C4-2B (cell line): Measurements from ENCODE around the gene TNC.

Experiments
- H3K27ac ChIP-seq: fragments of 450-650 bp; 2 replicates; pipeline ENCODE4 v1.5.1; 2017
- ZFX ChIP-seq: fragments of 450-650 bp; IDR thresholded peaks from 2 replicates; pipeline ENCODE4 v1.6.1; 2017
- TF ChIP-seq, protein P1 (sequence below): fragments of 450-650 bp; conservative IDR thresholded peaks from 2 replicates; pipeline ENCODE4 v1.5.1; 2017; ENCODE audit warnings: mild to moderate bottlenecking

The TNC gene

DNA sequence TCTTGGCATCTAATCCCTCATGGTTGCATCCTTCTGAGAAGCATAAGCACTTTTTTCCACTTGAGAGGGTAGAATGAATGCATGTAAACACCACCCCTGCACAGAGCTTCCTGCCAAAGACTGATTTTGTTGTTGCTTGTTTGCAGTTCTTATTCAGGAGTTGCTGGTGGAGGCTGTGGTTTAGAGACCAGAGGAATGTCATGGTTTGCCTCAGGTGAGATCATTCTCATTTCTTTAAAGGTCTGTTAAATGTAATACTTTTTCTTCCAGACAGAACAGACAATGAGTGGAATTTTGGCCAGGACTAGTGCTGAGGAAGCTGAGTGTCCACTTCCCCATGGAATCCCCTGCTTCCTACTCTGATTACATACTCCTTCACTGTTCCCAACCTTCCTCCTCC lies 3.2 kb upstream of the TNC start:
- TF ChIP-seq, protein P1, sequence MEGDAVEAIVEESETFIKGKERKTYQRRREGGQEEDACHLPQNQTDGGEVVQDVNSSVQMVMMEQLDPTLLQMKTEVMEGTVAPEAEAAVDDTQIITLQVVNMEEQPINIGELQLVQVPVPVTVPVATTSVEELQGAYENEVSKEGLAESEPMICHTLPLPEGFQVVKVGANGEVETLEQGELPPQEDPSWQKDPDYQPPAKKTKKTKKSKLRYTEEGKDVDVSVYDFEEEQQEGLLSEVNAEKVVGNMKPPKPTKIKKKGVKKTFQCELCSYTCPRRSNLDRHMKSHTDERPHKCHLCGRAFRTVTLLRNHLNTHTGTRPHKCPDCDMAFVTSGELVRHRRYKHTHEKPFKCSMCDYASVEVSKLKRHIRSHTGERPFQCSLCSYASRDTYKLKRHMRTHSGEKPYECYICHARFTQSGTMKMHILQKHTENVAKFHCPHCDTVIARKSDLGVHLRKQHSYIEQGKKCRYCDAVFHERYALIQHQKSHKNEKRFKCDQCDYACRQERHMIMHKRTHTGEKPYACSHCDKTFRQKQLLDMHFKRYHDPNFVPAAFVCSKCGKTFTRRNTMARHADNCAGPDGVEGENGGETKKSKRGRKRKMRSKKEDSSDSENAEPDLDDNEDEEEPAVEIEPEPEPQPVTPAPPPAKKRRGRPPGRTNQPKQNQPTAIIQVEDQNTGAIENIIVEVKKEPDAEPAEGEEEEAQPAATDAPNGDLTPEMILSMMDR, result no peak
- no peak for TF ChIP-seq ZFX
- H3K27ac ChIP-seq, result no peak overlapping the region

DNA sequence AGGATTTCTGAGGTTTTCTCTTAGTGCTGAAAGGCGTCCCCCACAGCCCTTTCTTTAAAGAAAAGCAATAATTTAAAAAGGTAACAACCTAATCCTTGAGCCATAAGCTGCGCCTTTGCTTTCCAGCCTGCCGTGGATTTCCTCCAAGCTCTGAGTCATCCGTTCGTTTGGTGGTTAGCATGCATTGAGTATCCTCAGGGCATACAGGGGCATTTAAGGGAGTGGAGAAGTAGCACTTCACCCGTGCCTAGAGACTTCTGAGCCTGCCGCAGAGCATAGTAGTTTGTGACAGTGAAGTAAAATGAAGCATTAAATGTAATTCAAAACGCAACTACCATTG lies 892 bp upstream of the TNC start:
- no peak overlapping the region for H3K27ac ChIP-seq
- no peak for TF ChIP-seq ZFX
- TF ChIP-seq, protein P1, result no peak

- no peak for TF ChIP-seq ZFX
- TF ChIP-seq, protein P1, result no peak
- no peak overlapping the region for H3K27ac ChIP-seq
Measured at GRCh38 chr9:115116421-115117284, 1.3 kb downstream of the TNC start.

DNA sequence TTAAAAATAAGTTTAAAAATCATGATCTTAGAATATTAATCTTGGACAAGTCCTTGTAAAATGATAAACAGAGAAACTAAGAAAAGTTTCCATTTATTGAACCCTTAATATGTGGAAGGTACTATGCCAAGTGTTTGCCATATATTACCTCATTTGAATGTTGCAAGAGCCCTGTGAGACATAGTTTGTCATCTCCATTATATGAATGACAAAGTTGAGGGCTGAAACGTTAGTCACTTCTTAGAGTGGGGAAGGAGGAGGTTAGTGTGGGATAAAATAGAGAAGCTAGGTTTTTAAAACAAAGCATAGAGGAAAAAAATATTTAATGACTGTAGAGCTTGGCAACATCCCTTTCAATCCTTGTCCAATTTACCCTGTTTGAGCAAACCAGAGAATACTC lies 2.0 kb downstream of the TNC start:
- no peak overlapping the region for H3K27ac ChIP-seq
- TF ChIP-seq ZFX, result no peak
- TF ChIP-seq, protein P1, result no peak

DNA sequence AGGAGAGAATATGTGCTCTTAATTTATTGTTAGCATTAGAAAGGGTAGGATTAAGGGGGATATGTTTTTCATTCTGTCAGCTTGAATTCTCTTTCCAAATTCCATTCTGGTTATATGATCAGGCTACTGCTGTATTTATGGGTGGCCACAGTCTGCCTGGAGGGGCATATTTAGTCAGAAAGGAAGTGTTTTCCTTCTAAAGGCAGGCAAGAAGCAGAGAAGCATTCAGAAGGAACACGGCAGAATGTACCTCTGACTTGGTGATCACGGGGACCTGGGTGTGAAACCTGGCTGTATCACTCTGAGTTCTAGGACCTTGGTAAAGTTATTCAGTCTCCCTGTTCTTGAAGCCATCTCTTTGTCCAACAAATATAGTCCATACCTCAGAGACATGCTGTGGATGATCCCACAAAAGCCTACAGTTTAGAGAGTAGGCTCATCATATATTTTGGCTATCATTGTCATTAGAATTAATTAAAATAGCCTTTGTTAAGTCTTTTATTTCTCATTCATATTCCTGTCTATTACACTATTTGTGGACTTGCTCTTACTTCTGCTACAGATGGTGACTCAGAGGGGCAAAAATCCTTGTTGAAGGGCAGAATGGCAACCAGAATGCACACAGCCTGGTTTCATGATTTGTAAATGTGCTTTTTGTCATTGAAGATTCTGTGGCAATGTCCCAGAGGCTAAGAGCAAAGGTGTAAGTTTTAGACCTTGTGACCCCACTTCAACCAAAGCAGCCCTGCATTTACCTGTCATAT lies 2.7 kb downstream of the TNC start:
- no peak for TF ChIP-seq ZFX
- TF ChIP-seq, protein P1, result no peak
- H3K27ac ChIP-seq, result no peak overlapping the region

DNA sequence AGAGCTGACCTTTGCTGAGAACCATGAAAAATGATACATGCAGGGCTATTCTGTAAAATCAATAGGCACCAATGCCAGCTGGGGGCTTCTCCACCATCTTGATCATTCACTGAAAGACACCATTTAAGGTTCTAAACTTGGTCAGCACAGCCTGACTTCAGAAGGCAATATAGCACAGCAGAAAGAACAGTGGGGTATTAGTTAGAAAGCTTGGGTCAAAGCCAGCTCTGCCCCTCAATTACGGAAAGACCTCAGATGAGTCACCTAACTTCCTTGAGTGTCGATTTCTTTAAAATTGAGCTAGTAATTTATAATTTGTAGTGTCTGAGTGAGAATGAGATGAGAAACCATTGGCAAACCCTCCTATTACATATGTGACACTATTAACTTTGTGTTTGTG lies 3.4 kb downstream of the TNC start:
- no peak for TF ChIP-seq ZFX
- TF ChIP-seq, protein P1, result no peak
- H3K27ac ChIP-seq, result no peak overlapping the region

DNA sequence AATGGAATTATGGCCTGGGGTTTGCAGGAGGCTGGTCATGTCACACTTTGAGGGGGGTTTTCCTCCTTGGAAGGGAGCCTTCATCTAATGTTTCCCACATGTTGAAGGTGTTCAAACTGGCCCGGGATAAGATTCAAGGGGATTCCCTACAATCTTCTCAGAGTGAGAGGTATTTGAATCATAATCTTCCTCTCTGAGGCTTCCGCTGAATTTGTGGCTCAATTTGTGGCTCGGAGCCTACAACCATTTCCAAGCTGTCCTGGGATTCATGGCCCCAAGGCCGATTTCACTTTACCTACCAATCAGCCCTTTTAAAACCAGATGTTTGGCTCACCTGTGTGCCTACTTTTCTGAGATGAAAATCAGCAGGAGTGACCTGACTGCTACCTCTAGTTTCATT lies 3.9 kb downstream of the TNC start:
- no peak overlapping the region for H3K27ac ChIP-seq
- TF ChIP-seq, protein P1, result no peak
- no peak for TF ChIP-seq ZFX
